ENCODE data around the gene NHEJ1.

DNA sequence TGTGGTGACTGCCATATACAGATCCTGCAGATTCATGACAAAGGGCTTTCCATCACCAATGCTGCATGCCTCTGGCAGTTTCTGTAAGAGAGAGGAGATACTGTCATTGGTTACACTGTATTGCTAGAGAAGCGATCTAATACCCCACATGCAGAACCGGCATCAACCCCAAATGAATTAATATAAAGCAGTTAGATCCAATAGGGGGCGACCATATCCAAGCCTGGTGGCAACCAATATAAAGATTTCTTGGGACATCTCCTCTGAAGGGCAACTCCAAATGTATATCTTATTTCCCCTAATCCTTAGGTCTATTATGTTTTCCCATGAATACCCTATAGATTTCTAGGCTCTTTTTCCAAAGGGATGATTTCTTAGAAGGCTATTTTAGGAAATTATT lies 82.5 kb downstream of the NHEJ1 start:
- TF ChIP-seq, protein P1, sequence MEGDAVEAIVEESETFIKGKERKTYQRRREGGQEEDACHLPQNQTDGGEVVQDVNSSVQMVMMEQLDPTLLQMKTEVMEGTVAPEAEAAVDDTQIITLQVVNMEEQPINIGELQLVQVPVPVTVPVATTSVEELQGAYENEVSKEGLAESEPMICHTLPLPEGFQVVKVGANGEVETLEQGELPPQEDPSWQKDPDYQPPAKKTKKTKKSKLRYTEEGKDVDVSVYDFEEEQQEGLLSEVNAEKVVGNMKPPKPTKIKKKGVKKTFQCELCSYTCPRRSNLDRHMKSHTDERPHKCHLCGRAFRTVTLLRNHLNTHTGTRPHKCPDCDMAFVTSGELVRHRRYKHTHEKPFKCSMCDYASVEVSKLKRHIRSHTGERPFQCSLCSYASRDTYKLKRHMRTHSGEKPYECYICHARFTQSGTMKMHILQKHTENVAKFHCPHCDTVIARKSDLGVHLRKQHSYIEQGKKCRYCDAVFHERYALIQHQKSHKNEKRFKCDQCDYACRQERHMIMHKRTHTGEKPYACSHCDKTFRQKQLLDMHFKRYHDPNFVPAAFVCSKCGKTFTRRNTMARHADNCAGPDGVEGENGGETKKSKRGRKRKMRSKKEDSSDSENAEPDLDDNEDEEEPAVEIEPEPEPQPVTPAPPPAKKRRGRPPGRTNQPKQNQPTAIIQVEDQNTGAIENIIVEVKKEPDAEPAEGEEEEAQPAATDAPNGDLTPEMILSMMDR (IDR thresholded peaks at IDR 0.05): peak in 3 of 4 donors; percentile 8 to 20 (median 13)
- TF ChIP-seq POLR2A (IDR thresholded peaks at IDR 0.05): no peak
